ENCODE data around the gene FAM89B. TPM values are rescaled to one million over a fixed set of nuclear protein-coding genes. Genes with fewer than 3 reads are reported as not detected.

Gene FAM89B
- polyA plus RNA-seq, 1 donor: 25.9 TPM

DNA sequence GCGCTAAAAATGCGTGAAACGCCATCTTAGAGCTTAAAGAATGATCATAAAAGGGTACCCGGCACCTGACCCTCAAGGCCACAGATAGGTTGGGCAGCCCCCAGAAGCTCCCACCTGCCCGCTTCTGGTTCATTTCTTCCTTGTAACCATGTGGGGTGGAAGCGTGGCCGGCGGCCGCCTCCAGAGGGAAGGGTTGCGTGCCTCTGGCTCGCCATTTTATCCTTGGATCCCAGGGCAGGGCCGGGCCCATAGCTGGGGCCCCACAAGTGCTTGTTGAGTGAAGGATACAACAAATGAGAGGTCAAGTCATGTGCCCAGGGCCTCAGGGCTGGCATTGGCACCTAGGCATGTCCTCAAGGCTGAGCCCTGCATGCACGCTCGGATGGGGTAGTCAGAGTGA is 49.1 kb downstream of the FAM89B start:
- DNase-seq: no peak
- Histone ChIP-seq H3K4me1 (ENCODE audit: control insufficient read depth, insufficient read depth, low read length) (peaks cover 10% of the 10 kb centered on the region), H3K9me3 (ENCODE audit: control insufficient read depth, low read depth, low read length) (no peaks in the 10 kb centered on the region), H3K27ac (ENCODE audit: low read length) (no peak overlapping the region), H3K4me3 (ENCODE audit: low read length) (no peak overlapping the region), H3K36me3 (ENCODE audit: control insufficient read depth, insufficient read depth, low read length) (peaks cover 88% of the 10 kb centered on the region), H3K27me3 (ENCODE audit: control insufficient read depth, insufficient read depth, low read length) (no peaks in the 10 kb centered on the region)
- no CpG with 5 or more reads among the region's 14 CpGs for WGBS (ENCODE audit: insufficient coverage, low lambda C conversion rate)

DNA sequence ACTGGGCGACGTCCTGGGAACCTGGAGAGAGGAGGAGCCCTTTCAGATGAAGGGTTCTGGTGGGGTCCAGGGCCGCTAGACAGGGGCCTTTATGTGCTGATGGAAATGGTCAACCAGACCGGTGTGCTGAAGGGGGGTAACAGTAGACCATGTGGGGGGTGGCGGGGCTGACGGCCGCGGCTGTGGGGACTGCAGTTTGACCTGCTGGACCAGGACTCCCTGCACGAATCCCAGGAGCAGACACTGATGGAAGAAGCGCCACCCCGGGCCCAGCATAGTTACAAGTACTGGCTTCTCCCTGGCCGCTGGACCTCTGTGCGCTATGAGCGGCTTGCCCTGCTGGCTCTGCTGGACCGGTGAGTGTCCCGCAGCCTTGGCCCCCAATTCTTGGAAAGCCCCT is 49.7 kb downstream of the FAM89B start:
- WGBS (ENCODE audit: insufficient coverage, low lambda C conversion rate): no CpG with 5 or more reads among the region's 16 CpGs
- no peak for DNase-seq
- Histone ChIP-seq H3K27me3 (ENCODE audit: control insufficient read depth, insufficient read depth, low read length) (no peaks in the 10 kb centered on the region), H3K9me3 (ENCODE audit: control insufficient read depth, low read depth, low read length) (no peaks in the 10 kb centered on the region), H3K4me3 (ENCODE audit: low read length) (no peak overlapping the region), H3K36me3 (ENCODE audit: control insufficient read depth, insufficient read depth, low read length) (peaks cover 94% of the 10 kb centered on the region), H3K4me1 (ENCODE audit: control insufficient read depth, insufficient read depth, low read length) (peaks cover 5% of the 10 kb centered on the region), H3K27ac (ENCODE audit: low read length) (no peak overlapping the region)

DNA sequence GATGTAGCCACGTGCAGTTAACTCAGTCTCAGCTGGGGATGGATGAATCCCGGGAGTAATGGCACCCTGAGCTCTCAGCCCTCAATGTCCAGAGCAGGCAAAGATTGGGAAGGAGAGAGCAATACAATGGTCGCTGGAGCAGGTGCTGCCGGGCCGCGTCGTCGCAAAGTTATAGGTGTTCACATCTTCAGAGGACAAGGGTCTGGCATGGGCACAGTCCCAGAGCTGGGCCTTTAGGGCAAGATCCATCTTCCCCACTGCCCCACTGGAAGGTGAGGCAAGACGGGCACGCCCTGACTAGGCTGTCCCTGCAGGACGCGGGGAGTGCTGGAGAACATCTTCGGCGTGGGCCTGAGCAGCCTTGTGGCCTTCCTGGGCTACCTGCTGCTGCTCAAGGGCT is 50.8 kb downstream of the FAM89B start:
- no peak overlapping the region for H3K27ac ChIP-seq (ENCODE audit: low read length)
- WGBS (ENCODE audit: insufficient coverage, low lambda C conversion rate): no CpG with 5 or more reads among the region's 14 CpGs
- no peak overlapping the region for H3K4me3 ChIP-seq (ENCODE audit: low read length)
- no peaks in the 10 kb centered on the region for H3K9me3 ChIP-seq (ENCODE audit: control insufficient read depth, low read depth, low read length)
- H3K36me3 ChIP-seq (ENCODE audit: control insufficient read depth, insufficient read depth, low read length): peaks cover 94% of the 10 kb centered on the region
- no peak for DNase-seq
- H3K4me1 ChIP-seq (ENCODE audit: control insufficient read depth, insufficient read depth, low read length): no peaks in the 10 kb centered on the region
- H3K27me3 ChIP-seq (ENCODE audit: control insufficient read depth, insufficient read depth, low read length): no peaks in the 10 kb centered on the region

Other genes starting within 250 kb of the FAM89B start
- 48.9 TPM for gene DPF2, start 238.7 kb upstream of the FAM89B start, polyA plus RNA-seq
- 2.1 TPM for gene TIGD3, start 217.8 kb upstream of the FAM89B start, polyA plus RNA-seq
- 41.2 TPM for gene SLC25A45, start 189.9 kb upstream of the FAM89B start, polyA plus RNA-seq
- gene FRMD8, start 185.9 kb upstream of the FAM89B start, polyA plus RNA-seq: 23.5 TPM
- gene NEAT1, start 149.7 kb upstream of the FAM89B start, polyA plus RNA-seq: 1,329 TPM
- gene MALAT1, start 73.5 kb upstream of the FAM89B start, polyA plus RNA-seq: 368 TPM
- gene SCYL1, start 47.5 kb upstream of the FAM89B start, polyA plus RNA-seq: 50.7 TPM
- gene LTBP3, start 14.2 kb upstream of the FAM89B start, polyA plus RNA-seq: 105 TPM
- 32.3 TPM for gene ZNRD2, start 2.1 kb upstream of the FAM89B start, polyA plus RNA-seq
- gene EHBP1L1, start 3.5 kb downstream of the FAM89B start, polyA plus RNA-seq: 77.9 TPM
- 0.49 TPM for gene KCNK7, start 23.3 kb downstream of the FAM89B start, polyA plus RNA-seq
- 69.1 TPM for gene MAP3K11, start 41.7 kb downstream of the FAM89B start, polyA plus RNA-seq
- 29.1 TPM for gene PCNX3, start 43.2 kb downstream of the FAM89B start, polyA plus RNA-seq
- gene SIPA1, start 65.6 kb downstream of the FAM89B start, polyA plus RNA-seq: 26.4 TPM
- 53.8 TPM for gene RELA, start 90.4 kb downstream of the FAM89B start, polyA plus RNA-seq
- 57.8 TPM for gene KAT5, start 139.7 kb downstream of the FAM89B start, polyA plus RNA-seq
- 38.9 TPM for gene RNASEH2C, start 148.3 kb downstream of the FAM89B start, polyA plus RNA-seq
- 15.2 TPM for gene AP5B1, start 208.4 kb downstream of the FAM89B start, polyA plus RNA-seq
- 32.6 TPM for gene OVOL1, start 214.5 kb downstream of the FAM89B start, polyA plus RNA-seq

Data from large intestine (tissue), 3 donors.